OCI-LY1 (cell line): ENCODE results near the gene FOXA3.

Source experiments
- H2AFZ ChIP-seq: fragments of 200-600 bp; sonication (generic), shearing (Covaris generic); 2 replicates; pipeline ENCODE4 v1.6.0; 2014; ENCODE audit warnings: antibody characterized with exemption, mild to moderate bottlenecking, low read length
- H3F3A ChIP-seq: fragments of 200-600 bp; sonication (generic), shearing (Covaris generic); 2 replicates; pipeline ENCODE4 v1.6.0; 2014; ENCODE audit warnings: mild to moderate bottlenecking, antibody characterized with exemption, low read length, moderate library complexity; ENCODE audit not compliant: insufficient read depth
- H3K27ac ChIP-seq: fragments of 200-600 bp; sonication (generic); 2 replicates; pipeline ENCODE4 v1.5.1; 2014; ENCODE audit warnings: low read length, mixed run types, mild to moderate bottlenecking, low read depth; ENCODE audit not compliant: poor library complexity, severe bottlenecking
- H3K27me3 ChIP-seq: fragments of 200-600 bp; sonication (generic); 2 replicates; pipeline ENCODE4 v1.6.0; 2014; ENCODE audit warnings: antibody characterized with exemption, mild to moderate bottlenecking, low read length, moderate library complexity; ENCODE audit not compliant: insufficient read depth
- H3K36me3 ChIP-seq: fragments of 200-600 bp; sonication (generic); 2 replicates; pipeline ENCODE4 v1.6.1; 2014; ENCODE audit warnings: mild to moderate bottlenecking, antibody characterized with exemption, low read length, moderate library complexity, mixed read lengths; ENCODE audit not compliant: insufficient read depth
- H3K4me1 ChIP-seq: fragments of 200-600 bp; sonication (generic); 2 replicates; pipeline ENCODE4 v1.5.1; 2014; ENCODE audit warnings: mild to moderate bottlenecking, low read length, moderate library complexity; ENCODE audit not compliant: insufficient read depth, severe bottlenecking
- H3K4me2 ChIP-seq: fragments of 200-600 bp; sonication (generic), shearing (Covaris generic); 2 replicates; pipeline ENCODE4 v1.6.1; 2014; ENCODE audit warnings: low read length
- H3K4me3 ChIP-seq: fragments of 200-600 bp; sonication (generic); 2 replicates; pipeline ENCODE4 v1.5.1; 2014; ENCODE audit warnings: low read length, low read depth, mild to moderate bottlenecking, mixed read lengths; ENCODE audit not compliant: poor library complexity, severe bottlenecking
- H3K79me2 ChIP-seq: fragments of 200-600 bp; shearing (Covaris generic); 2 replicates; pipeline ENCODE4 v1.6.1; 2016; ENCODE audit warnings: mixed run types, low read length, mixed read lengths; ENCODE audit not compliant: insufficient read depth
- H3K9ac ChIP-seq: fragments of 200-600 bp; sonication (generic), shearing (Covaris generic); 2 replicates; pipeline ENCODE4 v1.6.1; 2014; ENCODE audit warnings: mild to moderate bottlenecking, low read length, mixed read lengths
- H3K9me2 ChIP-seq: fragments of 200-600 bp; sonication (generic), shearing (Covaris generic); 2 replicates; pipeline ENCODE4 v1.6.1; 2014; ENCODE audit warnings: low read depth, mild to moderate bottlenecking, low read length, mixed read lengths
- H3K9me3 ChIP-seq: fragments of 200-600 bp; shearing (Covaris generic); 2 replicates; pipeline ENCODE4 v1.6.1; 2014; ENCODE audit warnings: low read length, mixed read lengths
- H4K20me1 ChIP-seq: fragments of 200-600 bp; sonication (generic), shearing (Covaris generic); 2 replicates; pipeline ENCODE4 v1.6.0; 2016; ENCODE audit warnings: mild to moderate bottlenecking, low read length; ENCODE audit not compliant: insufficient read depth
- EZH2 ChIP-seq: fragments of 200-600 bp; sonication (generic), shearing (Covaris generic); IDR thresholded peaks from 2 replicates; pipeline ENCODE4 v1.8.0; 2017; ENCODE audit warnings: borderline replicate concordance, mixed run types, mild to moderate bottlenecking, antibody characterized with exemption, low read length, moderate library complexity, mixed read lengths
- TF ChIP-seq, protein P1 (sequence below): fragments of 200-600 bp; sonication (generic), shearing (Covaris generic); IDR thresholded peaks from 2 replicates; pipeline ENCODE4 v1.5.1; 2017; ENCODE audit warnings: mild to moderate bottlenecking, antibody characterized with exemption, low read length, moderate library complexity, mixed read lengths

The FOXA3 gene

DNA sequence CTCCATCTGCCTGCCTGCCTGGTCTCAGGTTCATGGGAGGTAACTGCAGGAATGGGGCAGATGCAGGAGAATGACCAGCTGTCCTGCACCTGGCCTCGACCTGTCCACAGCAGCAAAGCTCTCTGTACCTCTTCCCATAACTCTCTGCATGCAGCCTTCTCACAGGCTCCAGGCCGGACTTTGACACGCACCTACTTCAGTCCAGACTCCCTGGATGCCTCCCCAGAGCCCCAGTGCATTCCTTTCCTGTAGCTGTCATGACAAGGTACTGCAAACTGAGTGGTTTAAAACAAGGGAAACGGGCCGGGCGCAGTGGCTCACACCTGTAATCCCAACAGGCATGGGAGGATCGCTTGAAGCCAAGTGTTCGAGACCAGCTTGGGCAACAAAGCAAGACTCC, 47.2 kb downstream of the FOXA3 start:
- no peak overlapping the region for H3K4me2 ChIP-seq
- H3K27me3 ChIP-seq, result peaks cover 5% of the 10 kb centered on the region; the same call in 1 of the 2 replicates
- no peak overlapping the region for H2AFZ ChIP-seq
- H3K4me1 ChIP-seq, result no peaks in the 10 kb centered on the region
- no peaks in the 10 kb centered on the region for H3K9me2 ChIP-seq
- H3K27ac ChIP-seq, result no peak overlapping the region
- H3K4me3 ChIP-seq, result no peak overlapping the region
- no peaks in the 10 kb centered on the region for H4K20me1 ChIP-seq
- H3K36me3 ChIP-seq, result no peaks in the 10 kb centered on the region; the same call in 1 of the 2 replicates
- no peaks in the 10 kb centered on the region for H3K9me3 ChIP-seq
- no peak overlapping the region for H3K9ac ChIP-seq
- no peaks in the 10 kb centered on the region for H3F3A ChIP-seq
- H3K79me2 ChIP-seq, result no peaks in the 10 kb centered on the region
- TF ChIP-seq, protein P1, sequence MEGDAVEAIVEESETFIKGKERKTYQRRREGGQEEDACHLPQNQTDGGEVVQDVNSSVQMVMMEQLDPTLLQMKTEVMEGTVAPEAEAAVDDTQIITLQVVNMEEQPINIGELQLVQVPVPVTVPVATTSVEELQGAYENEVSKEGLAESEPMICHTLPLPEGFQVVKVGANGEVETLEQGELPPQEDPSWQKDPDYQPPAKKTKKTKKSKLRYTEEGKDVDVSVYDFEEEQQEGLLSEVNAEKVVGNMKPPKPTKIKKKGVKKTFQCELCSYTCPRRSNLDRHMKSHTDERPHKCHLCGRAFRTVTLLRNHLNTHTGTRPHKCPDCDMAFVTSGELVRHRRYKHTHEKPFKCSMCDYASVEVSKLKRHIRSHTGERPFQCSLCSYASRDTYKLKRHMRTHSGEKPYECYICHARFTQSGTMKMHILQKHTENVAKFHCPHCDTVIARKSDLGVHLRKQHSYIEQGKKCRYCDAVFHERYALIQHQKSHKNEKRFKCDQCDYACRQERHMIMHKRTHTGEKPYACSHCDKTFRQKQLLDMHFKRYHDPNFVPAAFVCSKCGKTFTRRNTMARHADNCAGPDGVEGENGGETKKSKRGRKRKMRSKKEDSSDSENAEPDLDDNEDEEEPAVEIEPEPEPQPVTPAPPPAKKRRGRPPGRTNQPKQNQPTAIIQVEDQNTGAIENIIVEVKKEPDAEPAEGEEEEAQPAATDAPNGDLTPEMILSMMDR, result no peak
- no peak for TF ChIP-seq EZH2

DNA sequence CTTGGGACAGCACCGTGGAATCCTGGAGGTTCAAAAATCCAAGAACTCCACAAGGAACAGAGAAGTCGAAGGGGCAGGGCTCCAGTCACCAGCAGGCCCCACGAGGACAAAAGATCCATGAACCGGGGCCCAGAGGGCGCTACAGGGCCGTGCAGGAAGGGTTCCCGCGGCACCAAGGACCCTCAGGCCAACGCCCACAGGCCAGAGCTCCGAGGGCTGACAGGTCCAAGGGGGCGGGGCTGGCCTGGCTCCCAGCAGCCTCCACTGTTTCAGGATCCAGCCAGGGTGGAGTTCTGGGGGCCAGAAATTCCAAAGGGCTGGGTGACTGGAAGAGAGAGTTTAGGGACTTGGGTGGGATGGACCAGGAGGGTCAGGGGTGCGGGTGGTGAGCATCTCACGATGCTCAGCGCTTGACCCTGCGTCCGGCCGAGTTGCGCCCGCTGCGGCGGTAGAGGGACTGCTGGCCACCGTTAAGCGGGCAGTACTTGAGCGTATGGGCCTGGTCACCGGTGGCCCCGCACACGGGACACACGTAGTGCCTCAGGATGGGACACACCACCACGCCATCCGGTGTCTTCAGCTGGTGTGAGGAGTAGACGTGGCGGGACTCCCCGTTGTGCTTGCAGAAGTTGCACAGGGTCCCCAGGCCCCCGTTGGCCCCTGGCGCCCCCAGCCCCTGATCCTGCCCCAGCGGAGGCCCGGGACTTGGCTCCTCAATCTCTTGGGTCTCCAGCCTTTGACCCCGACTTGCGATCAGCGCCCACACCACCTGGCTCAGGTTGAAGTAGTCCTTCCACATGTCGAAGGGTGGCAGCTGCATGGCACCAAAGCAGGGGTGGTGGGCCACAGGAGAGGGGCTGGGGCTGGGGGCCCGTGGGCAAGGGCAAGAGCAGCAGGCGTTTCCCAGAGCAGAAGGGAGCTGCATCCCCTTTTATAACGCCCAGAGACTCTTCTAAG, 50.0 kb downstream of the FOXA3 start, which contains the start of gene NANOS2:
Gene NANOS2, minus strand, starts transcription at position 905 of the 957 bp plus-strand sequence. Its CDS starts 85 bp downstream, at position 820.
- H3K4me2 ChIP-seq, result no peak within 1 kb of the TSS
- no peak within 1 kb of the TSS for H3K27ac ChIP-seq
- H3K27me3 ChIP-seq, result peaks cover 5% of the 10 kb centered on the region; the same call in 1 of the 2 replicates
- no peaks in the 10 kb centered on the region for H3K79me2 ChIP-seq
- no peaks in the 10 kb centered on the region for H3K9me3 ChIP-seq
- H3F3A ChIP-seq, result no peaks in the 10 kb centered on the region
- H3K9ac ChIP-seq, result no peak within 1 kb of the TSS
- no peak within 1 kb of the TSS for H2AFZ ChIP-seq
- no peaks in the 10 kb centered on the region for H3K4me1 ChIP-seq
- TF ChIP-seq, protein P1, result peak; percentile 43; the same call in 1 of the 2 replicates
- no peak for TF ChIP-seq EZH2
- H4K20me1 ChIP-seq, result no peaks in the 10 kb centered on the region
- no peaks in the 10 kb centered on the region for H3K9me2 ChIP-seq
- H3K4me3 ChIP-seq, result no peak within 1 kb of the TSS
- H3K36me3 ChIP-seq, result no peaks in the 10 kb centered on the region; the same call in 1 of the 2 replicates

DNA sequence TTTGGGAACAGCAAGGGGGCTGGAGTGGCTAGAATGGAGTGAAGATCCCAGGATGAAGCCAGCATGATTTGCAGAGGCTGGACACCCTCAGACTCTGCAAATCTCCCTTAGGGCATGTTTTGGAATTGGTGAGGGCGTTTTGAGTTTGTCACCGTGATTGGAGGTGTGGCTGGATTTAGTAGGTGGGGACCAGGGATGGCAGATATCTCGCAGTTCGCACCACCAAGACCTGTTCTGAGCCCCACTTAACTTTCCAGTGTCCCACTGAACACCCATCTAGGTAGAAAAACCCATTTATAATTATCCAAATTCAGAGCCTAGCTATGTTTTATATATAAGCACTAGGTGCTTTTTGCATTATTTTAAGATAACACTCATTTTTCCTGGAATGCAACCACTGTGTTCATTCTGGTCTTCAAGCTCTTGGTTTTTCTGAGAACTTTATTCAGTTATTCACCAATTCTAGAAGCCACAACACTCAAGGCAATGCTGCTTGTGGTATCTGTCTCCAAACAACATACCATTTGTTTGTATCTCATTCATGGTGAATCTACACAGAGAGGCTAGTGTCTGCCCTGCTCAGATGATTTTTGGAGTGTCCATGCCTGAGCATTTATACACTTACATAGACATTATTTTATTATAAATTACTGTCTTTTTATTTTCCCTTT, 53.4 kb downstream of the FOXA3 start:
- Histone ChIP-seq H3K9ac (no peak overlapping the region), H3F3A (no peaks in the 10 kb centered on the region), H3K9me2 (no peaks in the 10 kb centered on the region), H3K4me1 (no peaks in the 10 kb centered on the region), H3K27ac (no peak overlapping the region), H3K27me3 (peaks cover 4% of the 10 kb centered on the region; the same call in 1 of the 2 replicates), H3K4me3 (no peak overlapping the region), H3K9me3 (no peaks in the 10 kb centered on the region), H4K20me1 (no peaks in the 10 kb centered on the region), H3K79me2 (no peaks in the 10 kb centered on the region), H2AFZ (no peak overlapping the region), H3K36me3 (no peaks in the 10 kb centered on the region; the same call in 1 of the 2 replicates), H3K4me2 (no peak overlapping the region)
- TF ChIP-seq, protein P1, result no peak
- TF ChIP-seq EZH2, result no peak
